ENCODE measurements around the gene PTPRM. TPM values are rescaled to one million over a fixed set of nuclear protein-coding genes. Genes with fewer than 3 reads are reported as not detected.

Gene PTPRM
- total and polyA plus RNA-seq, 2 of the 4 experiments (the other 2 are of a cell fraction): 28.3 to 51.2 TPM

DNA sequence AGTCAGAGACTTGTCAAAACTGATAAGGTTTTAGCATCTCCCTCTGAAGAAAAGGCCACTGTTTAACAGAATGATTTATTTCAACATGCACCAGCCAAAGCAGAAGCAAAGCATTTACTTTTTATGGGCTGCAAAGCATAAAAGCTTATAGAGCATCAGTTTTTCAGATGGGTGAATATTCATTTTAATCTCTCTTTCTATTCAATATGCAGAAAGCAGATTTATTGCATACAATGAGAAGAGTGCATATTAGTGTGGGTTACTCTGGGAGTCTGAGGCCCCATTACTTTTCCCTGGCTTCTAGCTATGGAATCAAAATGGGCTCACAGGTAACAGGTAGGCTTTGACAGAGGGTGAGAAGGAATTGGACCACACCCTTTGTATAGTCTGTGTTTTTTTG is 9.0 kb downstream of the PTPRM start (continued):
- TF ChIP-seq, protein P1, sequence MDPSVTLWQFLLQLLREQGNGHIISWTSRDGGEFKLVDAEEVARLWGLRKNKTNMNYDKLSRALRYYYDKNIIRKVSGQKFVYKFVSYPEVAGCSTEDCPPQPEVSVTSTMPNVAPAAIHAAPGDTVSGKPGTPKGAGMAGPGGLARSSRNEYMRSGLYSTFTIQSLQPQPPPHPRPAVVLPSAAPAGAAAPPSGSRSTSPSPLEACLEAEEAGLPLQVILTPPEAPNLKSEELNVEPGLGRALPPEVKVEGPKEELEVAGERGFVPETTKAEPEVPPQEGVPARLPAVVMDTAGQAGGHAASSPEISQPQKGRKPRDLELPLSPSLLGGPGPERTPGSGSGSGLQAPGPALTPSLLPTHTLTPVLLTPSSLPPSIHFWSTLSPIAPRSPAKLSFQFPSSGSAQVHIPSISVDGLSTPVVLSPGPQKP (IDR thresholded peaks at IDR 0.05; ENCODE audit: borderline replicate concordance, low read depth, low read length): no peak
- TF ChIP-seq RCOR1 (IDR thresholded peaks at IDR 0.05; ENCODE audit: insufficient replicate concordance, low read length) (no peak), RAD21 (IDR thresholded peaks at IDR 0.05; ENCODE audit: low read length) (no peak), POLR2A (IDR thresholded peaks at IDR 0.05; ENCODE audit: low read depth, low read length) (no peak)

DNA sequence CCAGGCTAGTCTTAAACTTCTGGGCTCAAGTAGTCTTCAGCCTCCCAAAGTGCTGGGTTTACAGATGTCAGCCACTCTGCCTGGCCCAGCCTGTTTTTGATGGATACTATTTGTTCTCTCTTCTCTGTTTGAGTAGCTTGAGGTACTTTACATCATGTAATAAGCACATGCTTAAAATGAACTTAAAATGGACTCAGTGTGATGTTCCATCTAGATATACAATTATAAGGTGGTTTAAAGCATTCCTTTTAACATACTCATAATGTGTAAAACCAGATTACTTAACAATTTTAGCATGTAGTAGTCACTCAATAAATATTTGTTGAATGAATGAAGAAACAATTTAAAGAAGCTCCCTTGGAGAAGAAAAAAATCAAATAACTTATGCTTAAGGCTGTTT is 9.6 kb downstream of the PTPRM start:
- peak overlapping the region; percentile 67 for H2AK9ac ChIP-seq (replicated peaks; ENCODE audit: low read depth, low read length, poor library complexity)
- H3K4me2 ChIP-seq (ENCODE audit: low read depth, low read length): no peak overlapping the region; the same call in 1 of the 2 replicates
- H3K4me3 ChIP-seq (ENCODE audit: insufficient read depth, low read depth, low read length): no peak overlapping the region
- H3K27me3 ChIP-seq (ENCODE audit: control insufficient read depth, insufficient read depth, low read length): no peaks in the 10 kb centered on the region
- DNase-seq (peak; percentile 71), ATAC-seq (ENCODE audit: low read depth) (peak; percentile 22)
- H3K18ac ChIP-seq (ENCODE audit: low read depth, low read length): peak overlapping the region; percentile 59
- H3K14ac ChIP-seq (replicated peaks; ENCODE audit: low read depth, low read length): peak overlapping the region; percentile 87; the same call in 1 of the 2 replicates
- H2BK120ac ChIP-seq (ENCODE audit: low read depth, low read length): peak overlapping the region; percentile 93
- H3K4ac ChIP-seq (ENCODE audit: low read depth, low read length): peak overlapping the region; percentile 91
- H3K56ac ChIP-seq (ENCODE audit: extremely low read depth, insufficient read depth, low read length): peak overlapping the region; percentile 8; the same call in 1 of the 2 replicates
- peaks cover 20% of the 10 kb centered on the region for H3K9me1 ChIP-seq (ENCODE audit: insufficient read depth, low read length)
- ChIA-PET CTCF (interaction anchor here (0.6 to 1.3 kb wide), 4 partner anchors 10 to 415 kb away, joined by 3 to 4 read pairs (median 3); no protein-coding TSS in a partner anchor), POLR2A (ENCODE audit: unreplicated experiment) (interaction anchor here (0.6 to 0.7 kb wide), 2 partner anchors 184 to 320 kb away, joined by 4 read pairs; no protein-coding TSS in a partner anchor)
- H3K9me3 ChIP-seq (ENCODE audit: control insufficient read depth, insufficient read depth, low read length): no peaks in the 10 kb centered on the region
- peak overlapping the region; percentile 92 for H2AK5ac ChIP-seq (ENCODE audit: low read depth, low read length)
- H4K91ac ChIP-seq (ENCODE audit: insufficient read depth, low read depth, low read length): peak overlapping the region; percentile 86
- no TSS peak for BruUV-seq (replicated peaks)
- H4K20me1 ChIP-seq (ENCODE audit: insufficient read depth, low read length): peaks cover 7% of the 10 kb centered on the region
- peaks cover 12 to 70% of the 10 kb centered on the region in 2 experiments for H3K79me1 ChIP-seq (ENCODE audit: low read depth in 1 of 2, low read length in 2 of 2)
- peak overlapping the region; percentile 68; the same call in 2 of the 3 replicates for H2BK15ac ChIP-seq (ENCODE audit: low read depth, low read length)
- peak overlapping the region; percentile 85 for H2BK20ac ChIP-seq (ENCODE audit: low read depth, low read length)
- peak overlapping the region; percentile 51 to 81; a peak in 3 of 4 replicates for H4K8ac ChIP-seq (ENCODE audit: low read depth in 2 of 2, low read length in 2 of 2)
- H2AFZ ChIP-seq (replicated peaks; ENCODE audit: low read length, poor library complexity): no peak overlapping the region
- H2BK5ac ChIP-seq (ENCODE audit: low read depth, low read length, poor library complexity, severe bottlenecking): peak overlapping the region; percentile 91
- in situ Hi-C loops (cut with MboI; ENCODE audit: low sequenced_read_pairs) (loop anchor here (25.0 kb wide), 1 partner anchor 336 kb away; no protein-coding TSS in a partner anchor), intact Hi-C loops (cut with micrococcal nuclease) (loop anchor here (5.0 to 10.0 kb wide), 3 partner anchors 41 to 1041 kb away; no protein-coding TSS in a partner anchor), dilution Hi-C loops (cut with HindIII; ENCODE audit: low sequenced_read_pairs, unreplicated experiment) (no loop called here)
- TF ChIP-seq FOS (IDR thresholded peaks at IDR 0.05; ENCODE audit: low read depth, low read length) (peak; percentile 34; the same call in 1 of the 2 replicates), MAZ (IDR thresholded peaks at IDR 0.05; ENCODE audit: borderline replicate concordance, low read depth, low read length) (no peak)
- no peak overlapping the region for H4K5ac ChIP-seq (ENCODE audit: low read depth, low read length)
- peak overlapping the region; percentile 72 for H3K27ac ChIP-seq (ENCODE audit: insufficient read depth, low read length)
- no peaks in the 10 kb centered on the region for H3K36me3 ChIP-seq (ENCODE audit: control insufficient read depth, insufficient read depth, low read length)
- no peak overlapping the region for H3K9ac ChIP-seq (ENCODE audit: low read depth, low read length)
- H3K23ac ChIP-seq (ENCODE audit: low read depth, low read length): peak overlapping the region; percentile 84
- H3K4me1 ChIP-seq (ENCODE audit: control insufficient read depth, insufficient read depth, low read length): peaks cover 29% of the 10 kb centered on the region
